ENCODE measurements around the gene PDE3A.

- TF ChIP-seq POLR2AphosphoS5 (IDR thresholded peaks at IDR 0.05): no peak
- TF ChIP-seq, protein P1, sequence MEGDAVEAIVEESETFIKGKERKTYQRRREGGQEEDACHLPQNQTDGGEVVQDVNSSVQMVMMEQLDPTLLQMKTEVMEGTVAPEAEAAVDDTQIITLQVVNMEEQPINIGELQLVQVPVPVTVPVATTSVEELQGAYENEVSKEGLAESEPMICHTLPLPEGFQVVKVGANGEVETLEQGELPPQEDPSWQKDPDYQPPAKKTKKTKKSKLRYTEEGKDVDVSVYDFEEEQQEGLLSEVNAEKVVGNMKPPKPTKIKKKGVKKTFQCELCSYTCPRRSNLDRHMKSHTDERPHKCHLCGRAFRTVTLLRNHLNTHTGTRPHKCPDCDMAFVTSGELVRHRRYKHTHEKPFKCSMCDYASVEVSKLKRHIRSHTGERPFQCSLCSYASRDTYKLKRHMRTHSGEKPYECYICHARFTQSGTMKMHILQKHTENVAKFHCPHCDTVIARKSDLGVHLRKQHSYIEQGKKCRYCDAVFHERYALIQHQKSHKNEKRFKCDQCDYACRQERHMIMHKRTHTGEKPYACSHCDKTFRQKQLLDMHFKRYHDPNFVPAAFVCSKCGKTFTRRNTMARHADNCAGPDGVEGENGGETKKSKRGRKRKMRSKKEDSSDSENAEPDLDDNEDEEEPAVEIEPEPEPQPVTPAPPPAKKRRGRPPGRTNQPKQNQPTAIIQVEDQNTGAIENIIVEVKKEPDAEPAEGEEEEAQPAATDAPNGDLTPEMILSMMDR (IDR thresholded peaks at IDR 0.05): no peak
- TF ChIP-seq EP300 (IDR thresholded peaks at IDR 0.05): no peak
- TF ChIP-seq POLR2A (IDR thresholded peaks at IDR 0.05): no peak
These were observed 140.6 kb downstream of the PDE3A start for GRCh38 chr12:20508962-20509361.
